ENCODE data around the gene WDR75. TPM values are rescaled to one million over a fixed set of nuclear protein-coding genes. Genes with fewer than 3 reads are reported as not detected.
A peak's percentile ranks its signal among the peaks of the same experiment; 100 is the strongest.

The WDR75 gene
- total and polyA plus RNA-seq, 9 of the 15 experiments (the other 6 are each of a cell fraction or from before 2014, with no cell fraction given): 50.9 to 111 (median 76.4) TPM

GRCh38 chr2:189505492-189505891, 64.2 kb downstream of the WDR75 start (continued):
- TF ChIP-seq ARID1B (IDR thresholded peaks at IDR 0.05) (peak; percentile 74), JUN (IDR thresholded peaks at IDR 0.05; ENCODE audit: borderline replicate concordance, low read depth, low read length) (no peak), JUN (CRISPR knock-in tag; IDR thresholded peaks at IDR 0.05; ENCODE audit: borderline replicate concordance) (no peak), BRD9 (IDR thresholded peaks at IDR 0.05; ENCODE audit: low read depth, partially characterized antibody) (peak; percentile 34), KAT8 (IDR thresholded peaks at IDR 0.05; ENCODE audit: low read depth) (no peak), SMARCE1 (IDR thresholded peaks at IDR 0.05) (peak; percentile 76), NFRKB (IDR thresholded peaks at IDR 0.05; ENCODE audit: low read depth) (0 out of 2 replicates have a peak, but pooled peaks have one; percentile 23), ZNF124 (CRISPR knock-in tag; IDR thresholded peaks at IDR 0.05) (no peak), MXI1 (IDR thresholded peaks at IDR 0.05; ENCODE audit: low read depth, low read length) (no peak), SRF (CRISPR knock-in tag; IDR thresholded peaks at IDR 0.05) (no peak), SOX6 (IDR thresholded peaks at IDR 0.05) (peak; percentile 89), BCOR (IDR thresholded peaks at IDR 0.05) (no peak), MAFF (IDR thresholded peaks at IDR 0.05; ENCODE audit: low read length) (no peak), LCOR (CRISPR knock-in tag; IDR thresholded peaks at IDR 0.05) (no peak), REST (IDR thresholded peaks at IDR 0.05; ENCODE audit: borderline replicate concordance) (peak; percentile 43; the same call in 1 of the 2 replicates), REST (CRISPR knock-in tag; IDR thresholded peaks at IDR 0.05; ENCODE audit: low read depth) (no peak), MEIS2 (IDR thresholded peaks at IDR 0.05; ENCODE audit: partially characterized antibody) (no peak), SREBF1 (IDR thresholded peaks at IDR 0.05; ENCODE audit: borderline replicate concordance, low read depth, low read length) (no peak), DLX4 (CRISPR knock-in tag; IDR thresholded peaks at IDR 0.05) (no peak), ZKSCAN1 (IDR thresholded peaks at IDR 0.05; ENCODE audit: low read depth, low read length) (no peak), GABPA (tag; conservative IDR thresholded peaks at IDR 0.05; ENCODE audit: low read depth) (0 out of 2 replicates have a peak, but pooled peaks have one; percentile 27), USF2 (CRISPR knock-in tag; IDR thresholded peaks at IDR 0.05) (no peak), ZNF695 (CRISPR knock-in tag; IDR thresholded peaks at IDR 0.05) (no peak), ZNF347 (CRISPR knock-in tag; IDR thresholded peaks at IDR 0.05; ENCODE audit: low read depth) (no peak)
